NCI-H2029 treated with DMSO at 0.1 percent for 48 hours (cell line): ENCODE data around the gene CPOX.

Experiments used
- DNase-seq: peaks from one replicate; lab custom pipeline; 2025; lab: John Stamatoyannopoulos, UW

CPOX gene

GRCh38 chr3:98534734-98535133 lies 58.7 kb downstream of the CPOX start:
- DNase-seq: no peak

GRCh38 chr3:98534168-98534567 lies 59.2 kb downstream of the CPOX start:
- no peak for DNase-seq

- DNase-seq: no peak
Measured at GRCh38 chr3:98532709-98533571, 60.5 kb downstream of the CPOX start.

- no peak for DNase-seq
Measured at GRCh38 chr3:98532275-98532637, 61.2 kb downstream of the CPOX start.

- DNase-seq: no peak
Measured at GRCh38 chr3:98531622-98532274, 61.7 kb downstream of the CPOX start, which contains the start of gene GPR15. Gene GPR15, plus strand, starts transcription at chr3:98531978. Its CDS starts 56 bp downstream, at chr3:98532034.

GRCh38 chr3:98530676-98531075 lies 62.7 kb downstream of the CPOX start:
- no peak for DNase-seq

- no peak for DNase-seq
Measured at GRCh38 chr3:98529856-98530459, 63.5 kb downstream of the CPOX start.
